Fibroblast of lung (primary cell): Measurements from ENCODE around the gene MYL3. TPM values are rescaled to one million over a fixed set of nuclear protein-coding genes. Genes with fewer than 3 reads are reported as not detected.

Source experiments
- DNase-seq, 2 donors: peaks; one replicate each; pipeline versions ENCODE4 v3.0.0 to v3.0.0-alpha.2; 2010; ENCODE audit warnings: low read depth in 2 of 2
- H2AFZ ChIP-seq: 2 replicates; pipeline ENCODE4 v1.5.1; 2012; ENCODE audit warnings: low read length, control low read depth, inconsistent platforms
- H3K27ac ChIP-seq: 2 replicates; pipeline ENCODE4 v1.5.1; 2011; ENCODE audit warnings: low read length, control low read depth; ENCODE audit not compliant: insufficient read depth
- H3K27me3 ChIP-seq: 2 replicates; pipeline ENCODE4 v1.5.1; 2011; ENCODE audit warnings: mild to moderate bottlenecking, low read length; ENCODE audit not compliant: control insufficient read depth, insufficient read depth
- H3K36me3 ChIP-seq: 2 replicates; pipeline ENCODE4 v1.5.1; 2011; ENCODE audit warnings: low read length; ENCODE audit not compliant: control insufficient read depth, insufficient read depth
- H3K4me1 ChIP-seq: 2 replicates; pipeline ENCODE4 v1.5.1; 2011; ENCODE audit warnings: low read length; ENCODE audit not compliant: control insufficient read depth, insufficient read depth; ENCODE audit errors: extremely low read depth
- H3K4me2 ChIP-seq: 2 replicates; pipeline ENCODE4 v1.5.1; 2011; ENCODE audit warnings: low read length, control low read depth; ENCODE audit not compliant: insufficient read depth; ENCODE audit errors: extremely low read depth
- H3K4me3 ChIP-seq, 4 experiments: fragments of 200-600 bp in 1 of 4; sonication (generic) in 1 of 4; replicated peaks in 1 of 4; 2 replicates each; pipeline ENCODE4 v1.5.1; 2011 to 2016; ENCODE audit warnings: low read length in 4 of 4, low read depth in 3 of 4, mild to moderate bottlenecking in 3 of 4, control low read depth in 2 of 4, inconsistent platforms in 1 of 4, mixed read lengths in 1 of 4; ENCODE audit not compliant: insufficient read depth in 1 of 4; ENCODE audit errors: control extremely low read depth in 1 of 4
- H3K79me2 ChIP-seq: 2 replicates; pipeline ENCODE4 v1.5.1; 2012; ENCODE audit warnings: mild to moderate bottlenecking, low read length, inconsistent platforms; ENCODE audit not compliant: control insufficient read depth, insufficient read depth
- H3K9ac ChIP-seq: 2 replicates; pipeline ENCODE4 v1.5.1; 2011; ENCODE audit warnings: mild to moderate bottlenecking, low read length, control low read depth; ENCODE audit not compliant: insufficient read depth
- H3K9me3 ChIP-seq: 2 replicates; pipeline ENCODE4 v1.5.1; 2012; ENCODE audit warnings: low read depth, low read length; ENCODE audit not compliant: control insufficient read depth, insufficient read depth
- H4K20me1 ChIP-seq: 2 replicates; pipeline ENCODE4 v1.5.1; 2011; ENCODE audit warnings: low read length; ENCODE audit not compliant: control insufficient read depth, insufficient read depth; ENCODE audit errors: extremely low read depth
- CTCF ChIP-seq, 2 donors: IDR thresholded peaks in 1 of 2; conservative IDR thresholded peaks in 1 of 2; 1 replicate in 1 of 2; 2 replicates in 1 of 2; pipeline ENCODE4 v1.5.1; 2011 to 2012; ENCODE audit warnings: low read length in 2 of 2, control low read depth in 1 of 2, inconsistent platforms in 1 of 2, low read depth in 1 of 2, mild to moderate bottlenecking in 1 of 2
- EZH2 ChIP-seq: IDR thresholded peaks from 2 replicates; pipeline ENCODE4 v1.5.1; 2012; ENCODE audit warnings: low read length, control low read depth, mild to moderate bottlenecking; ENCODE audit errors: missing control alignments
- polyA plus RNA-seq, 2 donors: library from polyadenylated mRNA; depleted of rRNA in 1 of 2; stranded (reverse) in 1 of 2; unstranded in 1 of 2; fragments of >200 nt; gene quantifications; 2 replicates each; pipeline ENCODE4 v1.2.1, GENCODE V29; 2011 to 2012; ENCODE audit warnings: missing spikeins in 1 of 2
- total RNA-seq: library from RNA; depleted of rRNA; stranded (reverse); fragments of >200 nt; gene quantifications from 2 replicates; pipeline ENCODE4 v1.2.1, GENCODE V29; 2014

MYL3 gene
- total and polyA plus RNA-seq, 2 donors (not counting 1 experiment from before 2014, with no cell fraction given), result 0.50 to 0.67 TPM

GRCh38 chr3:46853441-46854415, 9.5 kb downstream of the MYL3 start:
- no peaks in the 10 kb centered on the region for H4K20me1 ChIP-seq
- no peaks in the 10 kb centered on the region for H3K9me3 ChIP-seq
- H3K4me3 ChIP-seq, result no peak overlapping the region
- no peak overlapping the region for H2AFZ ChIP-seq
- H3K27me3 ChIP-seq, result peaks cover 7% of the 10 kb centered on the region
- no peaks in the 10 kb centered on the region for H3K79me2 ChIP-seq
- no peak for DNase-seq
- TF ChIP-seq CTCF (conservative IDR thresholded peaks at IDR 0.05 in 1 of 2, IDR thresholded peaks at IDR 0.05 in 1 of 2; ENCODE audit: low read depth in 1 of 2, low read length in 2 of 2) (no peak), EZH2 (no peak)
- no peak overlapping the region for H3K27ac ChIP-seq
- no peaks in the 10 kb centered on the region for H3K4me1 ChIP-seq
- H3K9ac ChIP-seq, result no peak overlapping the region
- H3K4me2 ChIP-seq, result no peak overlapping the region
- no peaks in the 10 kb centered on the region for H3K36me3 ChIP-seq

- H3K27me3 ChIP-seq, result peaks cover 7% of the 10 kb centered on the region
- no peaks in the 10 kb centered on the region for H4K20me1 ChIP-seq
- H3K4me3 ChIP-seq, result no peak overlapping the region
- no peaks in the 10 kb centered on the region for H3K79me2 ChIP-seq
- DNase-seq, result no peak
- no peak overlapping the region for H2AFZ ChIP-seq
- H3K9me3 ChIP-seq, result no peaks in the 10 kb centered on the region
- no peak overlapping the region for H3K27ac ChIP-seq
- no peak overlapping the region for H3K9ac ChIP-seq
- no peaks in the 10 kb centered on the region for H3K4me1 ChIP-seq
- no peak for TF ChIP-seq EZH2
- TF ChIP-seq CTCF (conservative IDR thresholded peaks at IDR 0.05 in 1 of 2, IDR thresholded peaks at IDR 0.05 in 1 of 2; ENCODE audit: low read depth in 1 of 2, low read length in 2 of 2), result no peak
- no peak overlapping the region for H3K4me2 ChIP-seq
- H3K36me3 ChIP-seq, result no peaks in the 10 kb centered on the region
Measured at GRCh38 chr3:46852839-46853355, 10.3 kb downstream of the MYL3 start.

- Histone ChIP-seq H4K20me1 (no peaks in the 10 kb centered on the region), H3K9me3 (no peaks in the 10 kb centered on the region), H3K27me3 (peaks cover 7% of the 10 kb centered on the region), H3K36me3 (no peaks in the 10 kb centered on the region), H3K4me1 (no peaks in the 10 kb centered on the region), H3K27ac (no peak overlapping the region), H3K79me2 (no peaks in the 10 kb centered on the region), H3K9ac (no peak overlapping the region), H3K4me3 (no peak overlapping the region), H2AFZ (no peak overlapping the region), H3K4me2 (no peak overlapping the region)
- DNase-seq, result no peak
- TF ChIP-seq CTCF (conservative IDR thresholded peaks at IDR 0.05 in 1 of 2, IDR thresholded peaks at IDR 0.05 in 1 of 2; ENCODE audit: low read depth in 1 of 2, low read length in 2 of 2) (no peak), EZH2 (no peak)
Measured at GRCh38 chr3:46852334-46852720, 10.9 kb downstream of the MYL3 start.
